HG02970 (cell line): ENCODE results near the gene MAP1A.
A peak's percentile ranks its signal among the peaks of the same experiment; 100 is the strongest.

Source experiments
- ATAC-seq: cut with Tn5 transposase; IDR thresholded peaks from one replicate; pipeline ENCODE4 v1.9.1; 2021; ENCODE audit warnings: mild to moderate bottlenecking, moderate library complexity, moderate number of reproducible peaks; ENCODE audit not compliant: unreplicated experiment, low FRiP score

Gene MAP1A

GRCh38 chr15:43510200-43511011, 7.0 kb upstream of the MAP1A start:
- peak; percentile 94 for ATAC-seq

- ATAC-seq, result no peak
Measured at GRCh38 chr15:43511012-43511885, 6.2 kb upstream of the MAP1A start.

- no peak for ATAC-seq
Measured at GRCh38 chr15:43513550-43513949, 3.9 kb upstream of the MAP1A start.

GRCh38 chr15:43514241-43515057, 3.0 kb upstream of the MAP1A start:
- ATAC-seq, result no peak

GRCh38 chr15:43515741-43516140, 1.7 kb upstream of the MAP1A start:
- no peak for ATAC-seq

- no peak for ATAC-seq
Measured at GRCh38 chr15:43516185-43516584, 1.2 kb upstream of the MAP1A start.

GRCh38 chr15:43516801-43517353, 531 bp upstream of the MAP1A start:
- ATAC-seq, result no peak

GRCh38 chr15:43518197-43518761, 871 bp downstream of the MAP1A start:
- no peak for ATAC-seq

- no peak for ATAC-seq
Measured at GRCh38 chr15:43519196-43519595, 1.8 kb downstream of the MAP1A start.

- no peak for ATAC-seq
Measured at GRCh38 chr15:43520138-43520537, 2.7 kb downstream of the MAP1A start.

GRCh38 chr15:43521419-43521818, 4.0 kb downstream of the MAP1A start:
- no peak for ATAC-seq

- ATAC-seq, result no peak
Measured at GRCh38 chr15:43522247-43522646, 4.8 kb downstream of the MAP1A start.

GRCh38 chr15:43523646-43524045, 6.2 kb downstream of the MAP1A start:
- ATAC-seq, result no peak

GRCh38 chr15:43524254-43524845, 6.9 kb downstream of the MAP1A start:
- ATAC-seq, result no peak

GRCh38 chr15:43525131-43525530, 7.7 kb downstream of the MAP1A start:
- no peak for ATAC-seq

- ATAC-seq, result no peak
Measured at GRCh38 chr15:43526261-43526930, 9.0 kb downstream of the MAP1A start.

- no peak for ATAC-seq
Measured at GRCh38 chr15:43527016-43527801, 9.8 kb downstream of the MAP1A start.

- ATAC-seq, result no peak
Measured at GRCh38 chr15:43527802-43528541, 10.6 kb downstream of the MAP1A start.
